ENCODE results near the gene VAMP7. TPM values are rescaled to one million over a fixed set of nuclear protein-coding genes. Genes with fewer than 3 reads are reported as not detected.

The VAMP7 gene
- total and polyA plus RNA-seq, 2 of the 13 experiments (the other 11 are each of a cell fraction or from before 2014, with no cell fraction given) = 13.4 to 20.7 TPM

GRCh38 chrX:155867821-155868220 is 13.3 kb upstream of the VAMP7 start (continued):
- TF ChIP-seq SALL2 (CRISPR knock-in tag; IDR thresholded peaks at IDR 0.05) = no peak
- TF ChIP-seq ZKSCAN8 (CRISPR knock-in tag; IDR thresholded peaks at IDR 0.05; ENCODE audit: borderline replicate concordance) = no peak

DNA sequence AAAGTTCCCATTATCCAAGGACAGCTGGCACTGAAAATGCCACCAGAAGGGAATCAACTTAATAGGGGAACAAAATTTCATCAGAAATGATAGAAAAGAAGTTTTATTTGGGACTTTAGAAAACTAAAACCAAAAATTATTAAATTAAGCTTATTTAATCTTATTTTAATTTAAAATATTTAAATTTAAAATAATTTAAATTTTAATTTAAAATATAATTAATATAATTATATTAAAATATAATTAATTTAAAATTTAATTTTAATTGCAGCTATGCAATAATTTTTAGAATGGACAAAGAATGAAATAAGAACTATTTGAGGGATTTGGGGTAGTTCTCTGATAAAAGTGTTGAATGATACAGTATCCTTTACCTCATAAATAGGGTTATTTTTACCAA is 10.2 kb upstream of the VAMP7 start:
- Histone ChIP-seq H3K36me3 (replicated peaks in 1 of 2; ENCODE audit: control insufficient read depth in 1 of 2, insufficient read depth in 2 of 2, low read length in 2 of 2) (no peaks in the 10 kb centered on the region), H3K4me1 (ENCODE audit: insufficient read depth, low read length) (no peaks in the 10 kb centered on the region), H3K79me2 (ENCODE audit: insufficient read depth, low read length) (no peaks in the 10 kb centered on the region), H2AFZ (ENCODE audit: low read length) (no peak overlapping the region), H3K9ac (ENCODE audit: insufficient read depth, low read depth, low read length) (no peak overlapping the region), H3K27ac (ENCODE audit: extremely low read length, insufficient read depth, low read length) (no peak overlapping the region), H3K4me2 (ENCODE audit: low read depth, low read length) (no peak overlapping the region), H3K27me3 (ENCODE audit: control insufficient read depth in 1 of 2, insufficient read depth in 2 of 2, low read length in 2 of 2) (peaks cover 0 to 4% of the 10 kb centered on the region in 2 experiments; a peak in 1 of 5 replicates), H3K4me3 (replicated peaks in 1 of 3; ENCODE audit: insufficient read depth in 1 of 3, low read depth in 2 of 3, low read length in 3 of 3) (no peak overlapping the region), H4K20me1 (ENCODE audit: insufficient read depth, low read length) (no peaks in the 10 kb centered on the region), H3K9me3 (ENCODE audit: low read length) (peaks cover 61% of the 10 kb centered on the region)
- ChIA-PET CTCF (ENCODE audit: low intra/inter-chr PET ratio, low total read pairs) (no interaction called here), POLR2A (no interaction called here)
- DNase-seq (ENCODE audit: low spot score) (no peak), FAIRE-seq (no peak), ATAC-seq (no peak)
- in situ Hi-C loops (cut with HindIII; ENCODE audit: extremely low pct_ligation_motif_present, low pct_unique_long_range_greater_than_20kb) = no loop called here
- no TSS peak for BruUV-seq (replicated peaks)
- intact Hi-C loops (cut with micrococcal nuclease; ENCODE audit: unreplicated experiment) = no loop called here
- TF ChIP-seq ZNF276 (CRISPR knock-in tag; IDR thresholded peaks at IDR 0.05; ENCODE audit: low read depth) (no peak), ZNF776 (CRISPR knock-in tag; IDR thresholded peaks at IDR 0.05) (no peak), ZSCAN5A (CRISPR knock-in tag; IDR thresholded peaks at IDR 0.05; ENCODE audit: borderline replicate concordance) (no peak), ZNF496 (CRISPR knock-in tag; IDR thresholded peaks at IDR 0.05; ENCODE audit: insufficient replicate concordance) (no peak), TARDBP (CRISPR knock-in tag; IDR thresholded peaks at IDR 0.05) (no peak), ZFYVE20 (CRISPR knock-in tag; IDR thresholded peaks at IDR 0.05; ENCODE audit: borderline replicate concordance, low read depth) (no peak), RXRB (CRISPR knock-in tag; IDR thresholded peaks at IDR 0.05; ENCODE audit: borderline replicate concordance) (no peak), ETV6 (CRISPR knock-in tag; conservative IDR thresholded peaks at IDR 0.05) (no peak), TBX3 (IDR thresholded peaks at IDR 0.05; ENCODE audit: borderline replicate concordance) (no peak)
